NCI-H2029 (cell line): ENCODE data around the gene CFAP74.

Source experiments
- DNase-seq: peaks from one replicate; lab custom pipeline; 2025; lab: John Stamatoyannopoulos, UW

CFAP74 gene

DNA sequence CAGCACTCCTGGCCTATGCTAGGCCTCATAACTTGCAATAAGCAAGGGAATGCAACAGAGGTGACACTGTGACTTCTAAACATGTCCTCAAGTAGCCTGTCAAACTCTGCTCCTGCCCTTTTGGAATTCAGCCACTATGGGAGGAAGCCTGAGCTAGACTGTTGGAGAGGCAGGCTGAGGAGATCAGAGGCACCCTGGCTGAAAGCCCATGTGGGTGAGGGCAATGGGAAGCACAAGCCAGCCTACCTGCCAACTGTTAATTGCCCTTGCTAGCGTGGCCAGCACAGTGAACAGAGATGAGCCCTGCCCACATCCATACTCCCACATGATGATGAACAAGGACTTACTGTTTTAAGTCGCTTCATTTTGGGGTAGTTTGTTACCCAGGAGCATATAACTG, 130.4 kb downstream of the CFAP74 start:
- DNase-seq: peak; percentile 78

DNA sequence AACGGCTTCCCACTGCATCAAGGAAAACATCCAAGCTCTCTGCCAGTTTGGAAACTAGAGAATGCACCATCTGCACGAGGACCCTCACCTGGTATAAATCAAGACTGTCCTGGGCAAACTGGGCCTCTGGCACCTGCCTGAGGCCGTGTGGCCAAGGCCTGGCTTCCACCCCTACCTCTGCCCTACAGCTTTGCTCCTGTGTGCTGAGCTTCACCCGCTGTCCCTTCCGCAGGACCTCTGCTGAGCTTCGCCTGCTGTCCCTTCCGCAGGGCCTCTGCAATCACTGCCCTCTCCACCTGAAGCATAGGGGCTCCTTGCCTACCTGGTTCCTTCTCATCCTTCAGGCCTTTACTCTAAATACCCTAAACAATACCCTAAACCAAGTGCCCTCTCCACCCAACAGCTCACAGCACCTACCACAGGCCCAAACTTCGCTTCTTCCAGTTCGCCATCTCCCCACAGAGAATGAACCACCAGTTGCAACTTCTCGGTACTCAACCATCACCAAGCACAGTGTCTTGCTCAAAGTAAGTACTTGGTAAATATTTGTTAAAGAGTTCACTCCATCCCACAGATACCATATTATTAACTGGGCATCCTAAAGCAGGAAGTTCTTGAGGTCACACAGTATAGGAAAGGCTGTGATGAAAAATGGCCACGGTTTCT, 131.1 kb downstream of the CFAP74 start:
- DNase-seq: no peak
